Skeletal muscle satellite cell (primary cell): Measurements from ENCODE around the gene FNDC3B.

Source experiments
- H3K27me3 ChIP-seq: 2 replicates; pipeline ENCODE4 v1.7.0; 2013; ENCODE audit warnings: low read length; ENCODE audit not compliant: control insufficient read depth, insufficient read depth
- H3K36me3 ChIP-seq: 2 replicates; pipeline ENCODE4 v1.7.0; 2013; ENCODE audit warnings: mild to moderate bottlenecking, control low read depth, low read length; ENCODE audit not compliant: insufficient read depth
- H3K4me1 ChIP-seq: 2 replicates; pipeline ENCODE4 v1.7.0; 2013; ENCODE audit warnings: low read length; ENCODE audit not compliant: control insufficient read depth, insufficient read depth
- H3K4me2 ChIP-seq: 2 replicates; pipeline ENCODE4 v1.7.0; 2013; ENCODE audit warnings: mild to moderate bottlenecking, low read length
- H3K4me3 ChIP-seq: 2 replicates; pipeline ENCODE4 v1.7.0; 2013; ENCODE audit warnings: low read length
- H3K9ac ChIP-seq: 2 replicates; pipeline ENCODE4 v1.7.0; 2013; ENCODE audit warnings: mild to moderate bottlenecking, low read depth, low read length, moderate library complexity
- H3K9me3 ChIP-seq: replicated peaks from 2 replicates; pipeline ENCODE4 v1.7.0; 2013; ENCODE audit warnings: mild to moderate bottlenecking, control low read depth, low read length

Gene FNDC3B

GRCh38 chr3:172341482-172342059 lies 302.2 kb downstream of the FNDC3B start:
- Histone ChIP-seq H3K9ac (no peak overlapping the region), H3K4me1 (no peaks in the 10 kb centered on the region), H3K9me3 (no peaks in the 10 kb centered on the region), H3K36me3 (peaks cover 87% of the 10 kb centered on the region), H3K4me3 (no peak overlapping the region), H3K4me2 (no peak overlapping the region), H3K27me3 (no peaks in the 10 kb centered on the region)

GRCh38 chr3:172342097-172342659 lies 302.8 kb downstream of the FNDC3B start:
- Histone ChIP-seq H3K4me1 (no peaks in the 10 kb centered on the region), H3K9me3 (no peaks in the 10 kb centered on the region), H3K4me3 (no peak overlapping the region), H3K4me2 (no peak overlapping the region), H3K27me3 (no peaks in the 10 kb centered on the region), H3K36me3 (peaks cover 87% of the 10 kb centered on the region), H3K9ac (no peak overlapping the region)

DNA sequence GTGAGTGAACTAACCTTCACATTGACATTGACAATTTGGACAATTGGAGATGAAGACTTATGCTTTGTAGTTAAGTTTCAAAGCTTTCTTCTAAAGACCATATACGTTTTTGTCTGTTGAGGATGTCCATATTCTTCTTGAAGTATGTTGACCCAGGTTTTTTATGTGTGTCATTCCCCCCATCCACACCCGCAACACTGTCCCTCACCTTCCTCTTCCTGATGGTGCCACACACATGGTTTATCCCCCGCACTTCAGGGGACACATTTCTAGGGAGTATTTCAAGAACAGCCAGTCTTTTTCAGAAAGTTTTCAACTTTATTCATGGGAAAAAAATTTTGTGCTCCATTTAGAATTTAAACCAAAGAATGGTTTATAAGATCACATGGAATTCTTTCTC lies 303.7 kb downstream of the FNDC3B start:
- H3K27me3 ChIP-seq = no peaks in the 10 kb centered on the region
- no peaks in the 10 kb centered on the region for H3K9me3 ChIP-seq
- H3K4me3 ChIP-seq = no peak overlapping the region
- H3K36me3 ChIP-seq = peaks cover 89% of the 10 kb centered on the region
- no peak overlapping the region for H3K4me2 ChIP-seq
- peaks cover 1% of the 10 kb centered on the region for H3K4me1 ChIP-seq
- H3K9ac ChIP-seq = no peak overlapping the region

DNA sequence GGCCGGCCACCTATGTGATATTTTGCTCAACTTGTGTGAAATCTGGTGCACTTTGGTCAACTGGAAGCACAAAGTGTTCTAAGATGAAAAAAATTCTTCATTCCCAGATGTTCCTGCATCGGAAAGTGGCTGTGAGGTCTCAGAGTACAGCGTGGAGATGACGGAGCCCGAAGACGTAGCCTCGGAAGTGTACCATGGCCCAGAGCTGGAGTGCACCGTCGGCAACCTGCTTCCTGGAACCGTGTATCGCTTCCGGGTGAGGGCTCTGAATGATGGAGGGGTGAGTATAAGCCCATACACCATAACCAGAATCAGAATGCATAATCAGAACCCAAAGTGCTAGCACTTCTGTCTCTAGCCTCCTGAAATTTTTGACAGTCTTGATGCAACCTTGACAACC lies 304.6 kb downstream of the FNDC3B start:
- H3K27me3 ChIP-seq = no peaks in the 10 kb centered on the region
- H3K4me2 ChIP-seq = no peak overlapping the region
- H3K4me1 ChIP-seq = peaks cover 3% of the 10 kb centered on the region
- no peak overlapping the region for H3K9ac ChIP-seq
- peaks cover 90% of the 10 kb centered on the region for H3K36me3 ChIP-seq
- no peaks in the 10 kb centered on the region for H3K9me3 ChIP-seq
- no peak overlapping the region for H3K4me3 ChIP-seq

GRCh38 chr3:172346161-172346560 lies 306.8 kb downstream of the FNDC3B start:
- Histone ChIP-seq H3K9ac (no peak overlapping the region), H3K4me3 (no peak overlapping the region), H3K27me3 (no peaks in the 10 kb centered on the region), H3K9me3 (no peaks in the 10 kb centered on the region), H3K4me2 (no peak overlapping the region), H3K36me3 (peaks cover 86% of the 10 kb centered on the region), H3K4me1 (peaks cover 3% of the 10 kb centered on the region)

DNA sequence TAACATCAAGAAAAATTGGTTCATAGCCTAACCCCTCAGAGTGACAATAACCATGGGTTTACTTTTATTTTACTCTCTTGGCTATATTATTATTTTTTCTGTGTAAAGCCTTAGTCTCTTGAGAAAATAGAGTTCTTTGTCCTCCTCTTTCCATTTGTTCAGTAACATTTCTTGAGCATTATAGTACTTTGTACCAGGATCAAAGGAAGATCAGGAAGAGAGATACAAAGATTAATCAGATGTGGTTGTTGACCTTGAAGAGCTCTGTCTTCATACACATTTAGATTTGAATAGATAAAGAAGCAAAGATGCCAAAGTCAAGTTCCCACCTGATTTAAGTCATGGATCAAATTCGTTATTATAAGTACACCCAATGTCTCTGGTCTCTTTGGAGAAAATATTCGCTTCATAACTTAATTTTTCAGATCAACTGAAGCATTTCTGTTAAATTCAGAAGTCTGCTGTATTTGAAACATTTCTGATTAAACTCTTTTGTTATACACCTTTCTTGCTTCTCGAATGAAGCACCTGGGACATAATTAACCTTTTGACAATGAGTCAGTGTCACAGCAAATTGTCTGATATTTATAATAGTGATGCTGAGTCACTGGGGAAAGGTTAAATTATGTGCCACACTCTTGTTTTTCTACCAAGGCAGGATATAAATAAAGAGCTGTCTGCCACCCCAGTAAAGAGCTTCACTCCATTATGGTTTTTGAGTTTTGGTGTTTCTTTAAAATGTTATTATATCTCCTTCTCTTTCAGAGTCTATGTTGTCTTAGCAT lies 308.7 kb downstream of the FNDC3B start:
- Histone ChIP-seq H3K4me2 (no peak overlapping the region), H3K4me1 (peaks cover 3% of the 10 kb centered on the region), H3K36me3 (peaks cover 86% of the 10 kb centered on the region), H3K9ac (no peak overlapping the region), H3K27me3 (no peaks in the 10 kb centered on the region), H3K9me3 (no peaks in the 10 kb centered on the region), H3K4me3 (no peak overlapping the region)

GRCh38 chr3:172351895-172352466 lies 312.6 kb downstream of the FNDC3B start:
- H3K4me2 ChIP-seq = no peak overlapping the region
- H3K9me3 ChIP-seq = no peaks in the 10 kb centered on the region

DNA sequence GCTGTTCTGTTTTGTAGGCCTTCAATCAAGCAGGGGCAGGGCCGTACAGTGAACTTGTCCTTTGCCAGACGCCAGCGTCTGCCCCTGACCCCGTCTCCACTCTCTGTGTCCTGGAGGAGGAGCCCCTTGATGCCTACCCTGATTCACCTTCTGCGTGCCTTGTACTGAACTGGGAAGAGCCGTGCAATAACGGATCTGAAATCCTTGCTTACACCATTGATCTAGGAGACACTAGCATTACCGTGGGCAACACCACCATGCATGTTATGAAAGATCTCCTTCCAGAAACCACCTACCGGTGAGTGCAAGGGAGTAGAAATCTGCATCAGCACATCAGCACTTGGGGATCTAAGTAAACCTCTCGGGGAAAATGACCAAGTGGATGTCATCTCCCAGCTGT lies 313.4 kb downstream of the FNDC3B start:
- Histone ChIP-seq H3K4me1 (peaks cover 24% of the 10 kb centered on the region), H3K4me2 (no peak overlapping the region), H3K36me3 (peaks cover 64% of the 10 kb centered on the region), H3K9ac (no peak overlapping the region), H3K27me3 (no peaks in the 10 kb centered on the region), H3K9me3 (no peaks in the 10 kb centered on the region), H3K4me3 (no peak overlapping the region)

More at GRCh38 chr3:172351895-172352466, 312.6 kb downstream of the FNDC3B start:
- Histone ChIP-seq H3K4me3 (no peak overlapping the region), H3K9ac (no peak overlapping the region), H3K36me3 (peaks cover 67% of the 10 kb centered on the region), H3K27me3 (no peaks in the 10 kb centered on the region), H3K4me1 (peaks cover 24% of the 10 kb centered on the region)

- H3K27me3 ChIP-seq = no peaks in the 10 kb centered on the region
- peaks cover 28% of the 10 kb centered on the region for H3K4me1 ChIP-seq
- no peak overlapping the region for H3K4me2 ChIP-seq
- no peaks in the 10 kb centered on the region for H3K9me3 ChIP-seq
- H3K9ac ChIP-seq = no peak overlapping the region
- no peak overlapping the region for H3K4me3 ChIP-seq
- H3K36me3 ChIP-seq = peaks cover 50% of the 10 kb centered on the region
These were observed 315.6 kb downstream of the FNDC3B start for GRCh38 chr3:172354931-172355499.

DNA sequence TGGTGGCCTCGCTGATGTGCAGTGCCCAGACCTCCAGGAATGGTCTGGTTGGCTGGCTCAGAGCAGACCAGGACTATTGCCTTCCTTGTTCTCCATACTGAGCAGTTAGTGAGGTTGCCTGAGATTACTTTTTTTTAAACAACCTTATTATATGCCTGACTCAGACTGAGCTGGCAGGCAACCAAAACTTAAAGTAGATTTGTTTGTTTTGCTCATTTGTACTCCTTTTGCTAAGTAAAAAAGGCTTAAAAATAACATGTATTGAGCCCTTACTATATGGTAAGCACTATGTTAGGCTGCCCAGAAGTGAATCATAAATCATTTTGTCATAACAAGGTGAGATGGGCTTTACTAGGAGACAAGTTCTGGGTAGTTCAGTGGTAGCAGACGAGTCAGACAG lies 316.5 kb downstream of the FNDC3B start:
- Histone ChIP-seq H3K4me3 (no peak overlapping the region), H3K27me3 (no peaks in the 10 kb centered on the region), H3K4me2 (peak overlapping the region; percentile 19), H3K4me1 (peaks cover 28% of the 10 kb centered on the region), H3K36me3 (peaks cover 46% of the 10 kb centered on the region), H3K9ac (no peak overlapping the region), H3K9me3 (no peaks in the 10 kb centered on the region)

DNA sequence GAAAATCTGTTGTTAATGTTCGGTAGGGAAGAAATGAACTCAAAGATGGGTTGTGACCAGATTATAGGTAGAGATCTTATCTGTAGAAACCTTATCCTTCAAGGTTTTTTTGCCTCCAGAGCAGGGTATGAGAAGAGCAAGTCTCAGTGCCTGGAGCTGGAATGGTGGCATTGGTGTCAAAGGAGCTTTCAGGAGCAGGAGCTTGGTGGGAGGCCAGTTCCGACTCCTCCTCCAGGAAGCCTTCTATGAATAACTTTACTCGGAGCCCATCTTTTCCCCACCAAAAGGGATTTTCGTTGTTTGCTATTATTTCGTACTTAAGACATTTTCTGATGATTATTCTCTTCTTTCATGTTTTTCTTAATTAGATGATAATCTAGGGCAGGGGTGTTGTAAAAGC lies 317.0 kb downstream of the FNDC3B start:
- H3K4me3 ChIP-seq = no peak overlapping the region
- H3K9ac ChIP-seq = no peak overlapping the region
- no peaks in the 10 kb centered on the region for H3K9me3 ChIP-seq
- peaks cover 46% of the 10 kb centered on the region for H3K36me3 ChIP-seq
- H3K27me3 ChIP-seq = no peaks in the 10 kb centered on the region
- H3K4me2 ChIP-seq = peak overlapping the region; percentile 19
- peaks cover 28% of the 10 kb centered on the region for H3K4me1 ChIP-seq
